GM21360 (cell line): ENCODE data around the gene TGM5.

Experiments used
- ATAC-seq: cut with Tn5 transposase; IDR thresholded peaks from one replicate; pipeline ENCODE4 v1.9.1; 2021; ENCODE audit warnings: mild to moderate bottlenecking, moderate library complexity; ENCODE audit not compliant: unreplicated experiment

TGM5 gene

DNA sequence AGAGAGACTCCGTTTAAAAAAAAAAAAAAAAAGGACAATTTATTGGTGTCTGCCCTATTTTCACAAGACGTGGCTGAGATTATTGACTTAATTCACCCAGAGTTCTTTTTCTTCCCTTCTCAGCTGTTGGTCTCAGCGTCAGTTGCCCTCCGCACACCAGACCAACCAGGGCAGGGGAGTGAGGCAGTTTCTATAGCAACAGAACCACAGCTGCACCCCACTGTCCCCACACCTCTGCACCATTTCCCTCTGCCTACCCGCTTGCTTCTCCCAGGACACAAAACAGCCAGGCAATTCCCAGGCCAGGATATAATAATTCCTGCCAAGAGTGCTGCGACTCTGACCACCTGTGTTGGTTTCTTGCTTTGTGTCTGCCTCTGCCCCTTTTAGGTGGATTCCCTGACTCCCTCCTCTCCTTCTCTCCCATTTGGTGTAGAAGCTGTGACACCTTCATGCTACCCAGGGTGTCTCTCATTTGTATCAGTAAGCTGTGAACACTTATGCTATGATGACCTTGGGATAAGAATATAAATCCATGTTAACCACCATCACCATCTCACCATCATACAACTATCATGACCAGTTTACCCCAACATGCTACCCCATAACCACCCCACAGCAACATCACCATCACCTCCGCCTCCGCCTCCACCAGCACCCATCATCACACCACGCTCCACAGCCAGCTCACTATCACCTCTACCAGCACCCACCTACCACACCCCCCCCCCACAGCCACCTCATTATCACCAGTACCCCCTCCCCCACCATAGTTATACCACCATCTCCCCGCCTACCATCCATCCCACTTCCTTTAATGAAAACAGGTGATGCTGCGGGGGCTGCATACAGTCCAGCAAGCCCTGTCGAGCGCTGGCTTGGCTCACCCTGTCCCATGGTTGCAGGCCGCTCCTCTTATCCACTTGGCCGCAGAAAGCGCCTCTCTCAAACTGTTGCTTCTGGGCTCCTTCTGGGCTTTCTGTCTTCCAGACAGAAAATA lies 46.5 kb downstream of the TGM5 start:
- no peak for ATAC-seq

DNA sequence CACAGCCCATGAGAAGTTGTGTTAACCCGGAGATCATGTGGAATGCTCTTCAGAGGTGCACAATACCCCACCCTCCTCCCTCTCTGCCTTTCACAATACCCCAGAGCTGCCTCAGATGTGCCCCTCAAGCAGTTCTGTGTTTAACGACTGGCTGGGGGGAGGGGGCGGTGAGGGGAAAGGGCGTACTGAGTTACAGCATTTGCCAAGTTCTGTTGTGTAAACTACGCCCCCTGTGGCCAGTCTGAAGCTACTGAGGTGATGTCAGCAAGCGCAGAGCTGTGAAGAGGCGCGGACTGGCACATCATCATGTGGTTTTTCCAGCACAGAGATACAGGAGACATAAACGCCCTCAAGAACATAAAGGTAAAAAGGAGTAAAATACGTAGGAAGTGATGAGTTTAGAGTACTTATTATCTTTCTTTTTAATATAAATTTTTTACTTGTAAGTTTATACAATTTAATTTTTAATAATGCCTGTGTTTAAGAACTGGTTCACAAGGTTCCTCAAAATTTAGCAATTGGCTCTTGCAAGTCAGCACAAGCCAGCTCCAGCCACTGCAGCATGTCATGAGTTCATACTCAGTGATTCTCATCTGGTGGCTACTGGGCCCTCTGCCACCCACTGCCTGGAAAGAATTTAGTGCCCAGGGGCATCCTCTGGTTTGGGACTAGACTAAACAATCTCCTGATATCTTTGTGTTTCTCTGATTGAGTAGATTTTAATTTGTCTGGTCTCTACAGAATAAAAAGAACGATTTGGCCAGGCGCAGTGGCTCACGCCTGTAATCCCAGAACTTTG lies 47.6 kb downstream of the TGM5 start:
- ATAC-seq: no peak

DNA sequence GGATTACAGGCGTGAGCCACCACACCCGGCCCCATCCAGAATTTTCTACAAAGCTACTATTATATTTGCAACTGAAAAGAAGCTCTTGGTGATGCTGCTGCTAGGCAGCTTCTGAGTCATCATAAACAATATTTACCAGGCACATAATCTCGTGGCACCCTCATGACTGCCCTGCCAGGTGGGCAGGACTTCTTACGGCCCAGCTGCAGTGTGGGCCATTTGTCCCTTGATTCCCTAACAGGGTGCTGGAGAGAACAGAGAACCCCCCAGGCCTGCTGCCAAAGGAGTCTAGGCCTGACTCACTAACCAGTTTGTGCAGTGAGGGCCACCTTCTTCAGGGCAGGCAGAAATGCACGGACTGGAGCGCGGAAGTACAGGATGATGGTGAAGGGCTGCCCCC lies 50.8 kb downstream of the TGM5 start:
- no peak for ATAC-seq

DNA sequence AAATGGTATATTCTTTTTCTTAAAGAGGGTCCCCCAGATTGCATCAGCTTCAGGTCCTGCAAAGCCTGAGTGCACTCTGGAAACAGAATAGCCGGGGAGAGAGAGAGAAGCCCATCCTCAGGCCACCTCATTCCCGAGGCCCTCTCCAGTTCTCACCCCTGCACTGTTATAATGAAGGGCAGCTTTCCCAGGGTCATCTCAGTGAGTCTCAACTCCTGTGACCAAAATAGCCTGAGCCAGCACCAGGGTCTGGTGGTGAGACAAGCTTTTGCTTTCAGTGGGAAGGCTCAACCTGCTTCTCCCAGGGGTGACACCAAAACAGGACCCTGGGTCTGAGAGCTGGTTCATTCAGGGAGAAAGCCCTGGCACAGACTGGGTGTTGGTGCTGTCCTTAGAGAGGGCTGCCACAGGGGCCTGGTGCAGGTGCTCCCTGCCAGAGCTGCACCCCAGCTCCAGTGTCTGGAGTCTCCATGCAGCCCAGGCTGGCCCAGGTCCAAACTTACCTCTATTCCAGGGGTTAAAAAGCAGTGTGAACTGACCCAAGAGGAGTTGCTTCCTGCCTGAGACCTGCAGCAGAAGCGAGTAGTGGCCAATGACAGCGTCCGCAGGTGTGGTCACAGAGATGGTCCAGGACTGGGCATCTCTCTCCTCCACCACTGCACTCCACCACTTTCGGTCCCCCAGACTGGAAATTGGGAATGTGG lies 52.0 kb downstream of the TGM5 start:
- no peak for ATAC-seq

DNA sequence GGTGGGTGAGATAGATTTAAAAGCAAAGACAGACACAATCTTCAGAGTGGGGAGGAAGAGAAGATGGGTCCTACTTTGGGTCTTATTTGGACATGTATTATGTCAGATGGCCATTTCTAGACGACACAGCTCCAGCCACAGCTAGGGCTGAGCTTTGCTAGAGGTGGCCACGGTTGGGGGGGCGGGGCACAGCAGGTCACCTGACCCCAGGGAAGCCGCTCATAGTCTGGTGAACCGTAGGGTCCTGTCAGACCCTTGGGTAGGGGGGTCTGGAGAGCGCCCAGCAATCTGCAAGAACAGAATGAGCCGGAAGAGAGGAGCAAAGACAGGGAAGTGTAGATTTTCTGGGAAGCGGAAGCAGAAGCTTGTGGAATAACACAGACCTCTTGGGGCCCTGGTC lies 52.6 kb downstream of the TGM5 start:
- no peak for ATAC-seq

DNA sequence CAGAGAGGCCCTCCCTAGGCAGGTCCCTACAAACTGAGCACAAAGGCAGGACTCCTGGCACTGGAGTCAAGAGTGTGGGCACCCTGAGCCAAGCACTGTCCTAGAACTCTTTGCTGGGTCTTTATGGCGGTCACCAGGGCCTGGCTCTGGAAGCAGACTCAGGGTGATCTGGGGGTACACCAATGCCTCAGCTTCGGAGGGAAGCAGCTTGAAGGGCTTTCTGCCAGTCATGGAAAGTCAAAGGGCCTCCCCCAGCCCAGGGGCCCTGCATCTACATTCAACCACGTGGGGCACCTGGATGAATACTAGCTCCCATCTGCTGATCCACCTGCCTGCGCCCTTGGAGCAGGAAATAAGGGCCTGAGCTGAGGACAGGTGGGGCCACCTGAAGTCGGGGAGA lies 53.3 kb downstream of the TGM5 start:
- ATAC-seq: no peak

DNA sequence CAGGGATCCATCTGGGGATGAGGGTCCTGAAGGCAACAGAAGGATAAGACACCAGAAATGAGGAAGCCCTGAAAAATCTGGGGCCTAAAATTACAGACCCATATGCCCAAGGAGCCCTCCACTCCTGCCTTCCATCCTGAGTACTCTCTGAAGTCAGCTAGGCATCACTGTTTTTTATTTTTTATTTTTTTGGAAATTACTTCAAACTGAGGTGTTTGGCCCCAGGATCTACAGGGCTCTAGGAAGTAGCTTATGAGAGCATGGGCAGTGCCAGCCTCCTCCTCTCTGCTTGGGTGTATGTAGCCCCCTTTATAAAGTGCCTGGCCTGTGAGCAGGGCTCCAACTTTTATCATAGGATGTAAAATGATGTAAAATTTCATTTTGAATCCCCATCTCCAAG lies 53.8 kb downstream of the TGM5 start:
- no peak for ATAC-seq

DNA sequence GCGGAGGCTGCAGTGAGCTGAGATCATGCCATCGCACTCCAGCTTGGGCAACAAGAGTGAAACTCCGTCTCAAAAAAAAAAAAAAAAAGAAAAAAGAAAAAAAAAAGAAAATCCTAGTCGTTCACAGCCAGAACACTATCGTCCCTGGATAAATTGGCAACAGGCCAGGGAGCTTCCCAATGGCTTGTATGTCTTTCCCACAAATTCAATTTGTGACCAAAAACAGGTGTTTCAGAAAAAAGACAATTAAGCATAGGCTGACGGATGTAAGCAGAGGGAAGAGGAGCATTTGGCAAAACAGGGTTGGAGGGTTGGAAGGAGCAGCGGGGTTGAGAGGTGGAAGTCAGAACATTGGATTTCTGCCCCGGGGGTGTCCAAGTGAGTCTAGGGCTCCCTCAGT lies 54.4 kb downstream of the TGM5 start:
- ATAC-seq: no peak

DNA sequence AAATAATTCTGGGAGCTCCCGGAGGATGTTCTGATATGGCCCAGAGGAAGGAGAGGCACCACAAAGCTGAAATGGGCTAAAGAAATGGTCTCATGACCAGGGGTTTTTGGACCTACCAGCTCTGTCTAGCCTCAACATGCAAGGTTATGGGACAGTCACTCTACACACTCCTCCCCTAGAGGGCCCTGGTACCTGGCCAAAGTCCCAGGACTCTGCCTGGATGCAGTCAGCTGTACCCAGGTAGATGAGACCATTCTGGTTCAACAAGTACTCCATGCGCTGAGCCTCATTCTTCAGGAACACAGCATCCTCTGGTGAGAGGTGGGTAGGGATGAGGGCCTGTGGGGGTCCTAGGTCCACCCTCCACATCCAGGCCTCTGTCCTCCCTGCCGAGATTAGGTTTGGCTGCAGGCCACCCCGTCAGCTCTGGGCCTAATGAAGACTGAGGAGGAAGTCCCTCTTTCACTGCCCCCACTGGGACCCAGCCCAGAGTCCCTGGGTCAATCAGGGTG lies 55.4 kb downstream of the TGM5 start:
- no peak for ATAC-seq

DNA sequence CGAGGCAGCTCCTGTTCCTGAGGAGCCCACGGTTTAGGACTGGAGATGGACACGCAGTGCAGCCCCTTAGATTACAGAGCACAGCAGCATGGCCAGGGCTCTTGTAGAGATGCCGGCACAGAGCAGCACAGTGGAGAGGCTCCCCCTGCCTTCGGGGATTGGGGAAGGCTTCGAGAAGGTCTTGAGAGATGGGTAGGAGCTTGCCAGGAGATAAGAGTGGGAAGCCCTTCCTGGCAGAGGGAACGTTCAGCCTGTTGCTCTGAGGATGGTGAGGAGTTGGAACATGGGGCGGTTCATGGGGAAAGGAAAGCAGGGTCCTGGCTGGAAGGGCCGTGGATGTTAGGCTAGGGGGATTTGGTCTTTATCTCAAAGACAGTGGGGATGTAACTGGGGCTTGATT lies 55.9 kb downstream of the TGM5 start:
- no peak for ATAC-seq

DNA sequence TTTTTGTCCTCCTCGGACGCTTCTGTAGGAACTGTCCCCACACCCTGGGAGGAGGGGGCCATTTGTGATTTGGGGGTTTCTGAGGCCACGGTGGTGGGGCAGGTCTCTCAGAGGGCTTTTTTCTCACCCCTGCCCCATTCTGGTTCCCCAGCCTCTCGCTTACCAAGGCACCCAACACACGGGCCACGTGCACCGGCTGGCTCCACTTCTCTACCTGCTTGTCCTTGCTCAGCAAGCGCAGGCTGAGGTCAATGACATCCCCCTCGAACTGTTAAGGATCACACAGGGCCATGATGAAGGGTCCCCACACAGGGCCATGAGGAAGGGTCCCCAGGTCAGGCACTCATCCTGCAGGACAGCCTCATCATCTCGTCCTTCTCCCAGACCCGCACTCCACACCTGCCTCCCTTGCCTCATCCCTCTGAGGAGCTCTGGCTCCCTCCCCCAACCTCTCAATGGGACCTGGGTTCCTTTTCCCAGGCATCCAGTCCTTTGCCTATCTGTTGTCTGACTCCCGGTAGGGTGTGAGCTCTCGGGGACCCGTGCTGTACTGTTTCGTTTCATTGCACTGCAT lies 56.5 kb downstream of the TGM5 start:
- ATAC-seq: no peak

DNA sequence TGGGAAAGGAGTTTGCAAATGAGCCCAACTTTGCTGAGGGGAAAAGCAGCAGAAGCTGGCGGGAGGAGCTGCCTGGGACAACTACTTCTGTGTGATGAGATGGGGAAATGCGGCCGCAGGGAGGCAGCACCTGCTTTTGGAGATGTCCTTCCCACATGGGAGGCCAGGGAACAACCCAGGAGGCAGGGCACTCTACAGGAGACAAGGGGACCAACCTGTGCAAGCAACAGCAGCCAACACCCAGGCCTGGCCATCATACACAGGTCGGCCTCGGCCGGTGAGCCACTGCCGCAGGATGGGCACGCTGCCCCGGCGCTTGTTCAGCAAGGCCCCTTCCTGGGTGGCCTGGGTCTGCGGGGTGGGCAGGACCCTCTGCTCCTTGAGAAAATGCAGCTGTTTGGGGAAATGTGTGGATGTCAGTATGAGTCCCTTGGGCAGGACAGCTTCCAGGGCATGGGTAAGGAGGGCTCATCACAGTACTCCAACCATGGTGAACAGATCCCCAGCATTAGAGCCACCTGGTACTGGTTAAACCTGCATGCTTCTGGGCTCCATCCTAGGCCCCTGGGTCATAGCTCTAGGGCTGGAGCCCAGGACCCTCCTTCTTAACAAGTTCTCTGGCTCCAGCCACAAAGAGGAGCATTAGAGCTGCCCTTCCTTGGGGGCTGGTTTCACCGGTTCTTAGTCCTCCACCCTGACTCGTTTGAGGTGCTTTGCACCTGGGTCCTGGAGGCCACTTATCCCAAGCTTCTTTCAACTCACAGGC lies 57.5 kb downstream of the TGM5 start:
- ATAC-seq: no peak

DNA sequence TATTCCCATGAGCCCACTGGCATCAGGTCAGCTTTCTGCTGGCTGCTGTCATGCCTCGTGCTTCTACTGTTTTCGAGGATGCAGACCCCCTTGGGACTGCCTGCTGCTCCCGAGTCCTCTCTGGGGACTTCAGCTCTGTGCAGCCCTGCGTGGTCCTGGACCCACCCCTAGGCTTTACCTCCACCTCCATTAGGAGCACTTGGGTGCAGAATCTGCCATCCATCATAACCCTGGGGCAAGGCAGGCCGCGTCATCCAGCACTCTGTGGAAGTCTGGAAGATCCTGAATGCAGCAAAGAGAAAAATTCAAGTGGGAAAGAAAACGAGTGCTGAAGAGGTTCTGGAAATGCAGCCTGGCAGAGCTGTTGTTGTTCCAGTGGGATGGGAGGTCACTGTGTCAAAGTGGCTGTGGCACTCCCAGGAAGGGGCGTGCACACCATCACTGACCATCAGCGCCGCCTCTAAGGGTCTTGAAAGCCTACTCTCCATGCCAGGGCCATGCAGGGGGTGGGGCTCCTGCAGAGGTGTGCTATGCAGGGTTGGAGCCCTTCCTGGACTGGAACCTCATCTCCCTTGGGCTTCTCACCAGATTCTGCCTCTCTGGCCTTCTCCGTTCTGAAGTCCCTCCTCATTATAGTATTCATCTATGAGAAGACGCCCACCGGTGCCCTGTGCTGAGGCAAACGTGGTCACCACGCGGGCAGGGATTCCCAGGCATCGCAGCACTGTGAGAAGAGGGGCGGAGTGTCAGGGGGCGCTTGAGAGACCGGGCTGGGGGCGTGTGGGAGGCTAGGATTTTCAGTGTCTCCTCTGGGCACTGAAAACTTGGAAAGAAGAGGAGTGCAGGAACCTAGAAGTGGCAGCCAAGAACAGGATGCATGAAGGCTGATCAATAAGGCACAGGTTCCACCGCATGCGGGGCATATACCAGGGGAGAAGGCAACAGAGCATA lies 58.4 kb downstream of the TGM5 start:
- ATAC-seq: no peak

DNA sequence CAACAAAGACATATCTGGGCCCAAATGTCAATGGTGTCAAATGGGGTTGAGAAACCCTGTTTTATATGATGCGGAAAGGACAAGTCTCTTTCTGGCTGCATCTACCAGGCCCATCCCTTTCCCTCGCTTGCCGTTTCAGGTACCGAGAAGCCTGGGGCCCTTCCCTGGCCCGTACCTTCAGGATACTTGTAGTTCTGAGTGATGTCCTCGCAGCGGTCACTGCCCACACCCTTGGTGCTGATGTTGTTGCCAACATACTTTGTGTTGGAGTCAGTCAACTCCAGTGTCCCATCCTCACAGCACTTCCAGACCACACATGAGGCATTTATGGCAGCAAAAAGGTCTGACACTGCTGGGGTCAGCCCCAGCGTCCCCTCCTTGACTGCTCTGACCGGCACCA lies 59.7 kb downstream of the TGM5 start:
- ATAC-seq: no peak

DNA sequence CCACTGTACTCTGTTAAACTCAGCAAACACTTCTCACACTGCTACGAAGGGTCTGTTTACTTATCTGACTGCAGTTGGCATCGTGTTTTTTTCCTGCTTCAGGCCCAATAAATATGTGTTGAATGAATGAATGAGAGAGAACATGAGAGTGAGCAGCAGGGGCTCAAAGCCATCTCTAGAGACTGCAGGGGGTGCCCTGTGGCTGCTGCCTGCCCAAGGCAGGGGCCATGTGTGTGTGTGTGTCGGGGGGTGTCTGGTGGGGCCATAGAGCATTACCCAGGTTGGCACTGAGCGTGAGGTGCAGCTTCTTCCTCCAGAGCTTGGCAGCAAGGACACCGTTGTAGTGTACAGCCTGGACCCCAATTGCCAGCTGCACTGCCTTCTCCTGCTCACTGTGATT lies 60.7 kb downstream of the TGM5 start:
- ATAC-seq: no peak

DNA sequence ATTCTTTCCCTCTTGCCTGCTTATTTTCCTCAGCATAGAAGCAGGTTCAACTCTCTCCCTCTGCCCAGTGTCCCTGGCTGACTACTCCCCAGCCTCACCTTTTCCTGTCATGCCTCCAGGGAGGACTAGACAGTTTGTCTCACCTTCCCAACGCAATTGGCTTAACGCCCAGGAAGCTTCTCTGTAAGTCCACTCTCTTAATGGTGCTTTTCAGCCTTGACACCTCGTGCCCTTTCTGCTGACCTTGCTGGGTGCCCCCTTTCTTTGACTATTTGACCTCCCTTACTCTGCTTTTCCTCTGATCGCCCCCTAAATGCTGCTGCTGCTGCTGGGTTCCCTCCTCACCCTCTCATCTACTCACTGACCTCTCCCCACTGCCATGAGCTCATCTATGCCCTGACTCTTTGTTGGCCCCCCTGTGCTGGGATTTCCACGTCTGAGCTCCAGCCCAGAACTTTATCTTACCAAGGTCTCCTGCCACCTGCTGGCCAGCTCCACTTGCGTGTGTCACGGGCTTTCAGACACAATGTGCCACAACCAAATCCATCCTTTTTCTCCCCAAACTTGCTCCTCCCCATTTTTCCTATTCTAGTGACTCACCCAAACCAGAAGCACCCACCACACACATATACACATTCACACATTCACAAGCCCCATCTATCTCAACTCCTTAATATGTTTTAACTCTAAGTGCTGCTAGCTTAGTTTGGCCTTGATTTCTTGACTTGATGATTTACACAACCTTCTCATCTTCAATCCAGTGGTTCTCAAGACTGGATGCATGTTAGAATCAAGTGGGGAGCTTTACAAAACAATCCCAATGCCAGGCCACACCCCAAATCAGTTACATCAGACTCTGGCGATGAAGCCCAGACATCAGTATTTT lies 62.5 kb downstream of the TGM5 start:
- ATAC-seq: no peak

DNA sequence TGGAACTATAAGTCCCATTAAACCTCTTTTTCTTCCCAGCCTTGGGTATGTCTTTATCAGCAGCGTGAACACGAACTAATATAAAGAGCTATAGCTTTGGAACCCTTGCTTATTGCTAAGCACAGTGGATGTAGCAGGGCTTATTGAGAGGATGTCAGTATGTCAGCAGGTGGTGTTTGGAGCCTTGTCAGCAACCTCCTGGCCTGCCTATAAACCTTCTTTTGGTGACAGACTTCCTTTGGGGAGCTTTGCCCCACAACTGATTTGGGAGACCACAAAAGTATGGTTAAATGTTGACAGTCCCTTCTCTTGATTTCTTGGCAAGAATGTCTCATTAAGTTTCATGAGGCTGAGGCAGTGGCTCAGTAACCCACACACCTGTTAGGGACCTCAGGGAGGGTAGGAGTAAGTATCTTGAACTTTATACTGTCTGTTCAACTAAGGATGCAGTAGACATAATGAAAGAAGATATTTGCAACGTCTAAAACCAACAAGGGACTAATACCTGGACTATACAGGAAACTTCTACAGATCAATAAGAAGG lies 66.7 kb downstream of the TGM5 start:
- no peak for ATAC-seq

DNA sequence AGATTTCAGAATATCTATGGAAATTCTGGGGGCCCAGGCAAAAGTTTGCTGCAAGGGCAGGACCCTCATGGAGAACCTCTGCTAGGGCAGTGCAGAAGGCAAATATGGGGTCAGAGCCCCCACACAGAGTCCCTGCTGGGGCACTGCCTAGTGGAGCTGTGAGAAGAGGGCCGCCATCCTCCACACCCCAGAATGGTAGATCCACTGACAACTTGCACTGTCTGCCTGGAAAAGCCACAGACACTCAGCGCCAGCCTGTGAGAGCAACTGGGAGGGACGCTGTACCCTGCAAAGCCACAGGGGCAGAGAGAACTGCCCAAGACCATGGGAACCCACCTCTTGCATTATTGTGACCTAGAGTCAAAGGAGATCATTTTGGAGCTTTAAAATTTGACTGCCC lies 67.7 kb downstream of the TGM5 start:
- no peak for ATAC-seq
